Cardiac septum (tissue), 1 donor: ENCODE results near the gene RTP1. TPM values are rescaled to one million over a fixed set of nuclear protein-coding genes. Genes with fewer than 3 reads are reported as not detected.
A peak's percentile ranks its signal among the peaks of the same experiment; 100 is the strongest.
"Not testable (repeated sequence)": the region's sequence is repeated elsewhere in the genome, so short reads cannot be mapped to it uniquely, and the experiment has no call there.

ENCODE experiments used
- DNase-seq: peaks from one replicate; pipeline ENCODE4 v3.0.0-alpha.2; 2020; ENCODE audit warnings: low spot score
- intact Hi-C: fragments of 100-400 bp; cut with DNase I; formaldehyde crosslinking; loops from one replicate; pipeline ENCODE4 v1.14.0; 2022
- long read RNA-seq: library from polyadenylated mRNA; unstranded; transcript quantifications from one replicate; pipeline ENCODE4 v2.0.0, GENCODE V29; 2021
- total RNA-seq: library from RNA; stranded (reverse); fragmentation: NEBNext Ultra II Directional; extraction: Animal tissue kit (Norgen Biotek cat#: 25700); gene quantifications from one replicate; pipeline ENCODE4 v1.2.1, GENCODE V29; 2021
- donor health status: DM: no; HTN: no; CAD: no.

The RTP1 gene
- total RNA-seq, result not detected
- long read RNA-seq, partial matches to known transcripts, result 0 of 1 reads
- long read RNA-seq, other reads (novel, unspliced or antisense), result 1 of 1 reads

GRCh38 chr3:187197335-187197649 is at the start of gene RTP1:
TSS of gene RTP1 (plus strand) at chr3:187197486. CDS start at chr3:187197516, 30 bp downstream.
- intact Hi-C loops, result no loop called here
- DNase-seq, result no peak

GRCh38 chr3:187150186-187150585 is 47.1 kb upstream of the RTP1 start:
- intact Hi-C loops, result no loop called here
- no peak for DNase-seq

GRCh38 chr3:187150599-187150998 is 46.7 kb upstream of the RTP1 start:
- DNase-seq, result no peak
- intact Hi-C loops, result no loop called here

DNA sequence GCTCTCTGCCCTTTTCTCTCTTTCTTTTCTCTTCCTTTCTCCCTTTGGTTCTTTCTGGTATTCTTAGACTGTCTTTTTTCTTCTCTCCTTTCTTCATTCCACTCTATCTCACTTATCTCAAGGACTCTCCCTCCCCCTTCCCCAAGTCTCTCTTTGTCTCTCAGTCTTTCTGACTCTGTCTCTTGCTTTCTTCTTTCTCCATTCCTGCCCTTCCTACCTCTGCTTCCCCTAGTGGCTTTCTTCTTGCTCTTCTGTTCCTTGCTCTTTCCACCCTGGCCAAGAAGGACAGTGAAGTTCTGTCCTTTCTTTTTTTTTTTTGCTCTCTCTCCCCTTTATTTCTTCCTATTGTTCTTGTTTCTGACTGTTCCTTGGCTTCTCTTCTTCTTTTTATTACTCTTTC is 35.7 kb upstream of the RTP1 start:
- no peak for DNase-seq
- intact Hi-C loops, result no loop called here

DNA sequence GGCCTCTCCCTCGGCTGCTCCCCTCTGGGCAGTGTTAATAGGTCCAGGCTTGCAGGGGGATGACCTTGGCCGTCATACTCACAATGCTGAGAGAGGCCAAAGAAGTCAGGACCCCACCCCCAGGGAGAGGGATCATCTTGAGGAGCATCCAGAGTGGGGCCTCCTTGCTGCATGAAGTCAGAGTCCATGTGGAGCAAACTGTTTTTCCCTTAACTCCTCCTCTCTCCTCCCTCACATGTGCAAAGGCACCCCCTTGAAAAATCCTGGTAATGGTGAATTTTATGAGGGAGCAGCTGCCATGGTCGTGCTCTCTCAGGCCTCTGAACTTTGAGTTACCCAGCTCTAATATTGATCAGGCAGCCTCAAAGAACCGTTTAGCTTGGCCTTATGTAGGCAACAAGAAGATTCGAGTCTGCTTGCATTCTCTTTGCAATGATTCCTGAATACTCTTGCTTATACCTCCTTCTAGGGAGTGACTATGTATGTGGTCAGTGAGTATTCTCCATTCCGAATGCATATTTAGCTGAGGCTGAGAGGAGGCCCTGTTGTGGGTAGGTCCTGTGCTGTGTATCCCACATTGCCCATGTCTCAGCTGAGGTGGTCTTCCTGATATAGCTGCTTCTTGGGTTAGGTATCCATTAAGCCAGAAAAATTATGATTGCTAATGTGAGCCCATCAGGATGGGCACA is 34.9 kb upstream of the RTP1 start:
- no peak for DNase-seq
- intact Hi-C loops, result no loop called here

GRCh38 chr3:187165144-187165543 is 32.1 kb upstream of the RTP1 start:
- DNase-seq, result no peak
- intact Hi-C loops, result loop anchor here (2.0 to 5.0 kb wide), 3 partner anchors 58 to 316 kb away; partner anchors contain the start of gene ST6GAL1

- intact Hi-C loops, result loop anchor here (5.0 kb wide), 2 partner anchors 59 to 234 kb away; partner anchors contain the start of gene ST6GAL1
- DNase-seq, result no peak
Observed at GRCh38 chr3:187166750-187167149, 30.5 kb upstream of the RTP1 start.

DNA sequence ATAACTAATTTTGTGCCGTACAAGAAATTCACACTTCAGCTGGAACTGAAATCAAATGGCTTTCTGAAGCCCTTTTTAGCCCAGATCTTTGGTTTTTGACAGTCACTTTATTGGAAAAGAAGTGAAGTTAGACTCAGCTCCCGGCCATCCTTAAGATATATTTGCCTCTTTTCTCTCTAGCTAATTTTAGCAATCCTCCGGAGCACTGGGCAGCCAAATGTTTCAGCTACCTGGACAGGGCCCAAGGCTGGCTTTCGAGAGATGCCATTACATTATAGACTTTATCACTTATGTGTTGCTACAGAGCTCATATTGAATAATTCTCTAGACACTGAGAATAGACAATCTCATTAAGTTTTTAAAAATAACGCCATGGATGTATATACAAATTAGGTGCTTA is 29.5 kb upstream of the RTP1 start:
- DNase-seq, result no peak

DNA sequence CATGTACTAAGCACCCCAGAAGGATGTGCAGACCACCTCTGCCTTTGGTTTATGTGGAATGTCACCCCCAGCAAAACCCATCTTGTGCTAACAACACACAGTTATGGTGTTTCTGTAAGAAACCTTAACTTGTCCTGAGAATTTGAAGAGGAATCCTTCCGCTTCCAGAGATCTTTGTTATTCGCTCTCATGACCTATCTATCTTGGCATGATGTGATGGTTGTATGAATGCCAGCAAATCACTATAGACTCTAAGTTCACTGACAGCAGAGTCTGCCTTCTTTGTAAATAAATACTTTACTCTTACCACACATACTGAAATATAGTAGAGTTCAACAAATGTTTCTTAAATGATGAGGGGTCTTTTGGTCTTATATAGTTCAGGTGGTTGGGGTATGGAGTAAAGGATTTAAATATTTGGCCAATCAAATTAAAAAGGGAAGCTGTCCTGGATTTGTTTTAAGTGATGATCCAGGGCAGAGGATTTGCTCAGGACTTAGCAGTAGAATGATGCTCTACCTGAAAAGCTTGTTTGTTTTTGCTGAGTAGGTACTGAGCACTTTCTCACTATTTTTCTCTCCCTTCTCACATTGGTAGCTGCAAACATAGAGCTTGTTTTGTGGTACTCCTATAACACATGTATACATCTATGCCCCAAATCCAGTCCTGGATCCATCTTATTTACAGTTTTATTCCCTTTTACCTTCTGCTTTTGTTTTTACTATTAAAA is 27.9 kb upstream of the RTP1 start:
- DNase-seq, result no peak
- intact Hi-C loops, result loop anchor here (5.0 kb wide), 2 partner anchors 62 to 237 kb away; partner anchors contain the start of gene ST6GAL1

More for the DNA sequence above, 29.5 kb upstream of the RTP1 start:
- intact Hi-C loops, result loop anchor here (5.0 kb wide), 2 partner anchors 60 to 235 kb away; partner anchors contain the start of gene ST6GAL1

DNA sequence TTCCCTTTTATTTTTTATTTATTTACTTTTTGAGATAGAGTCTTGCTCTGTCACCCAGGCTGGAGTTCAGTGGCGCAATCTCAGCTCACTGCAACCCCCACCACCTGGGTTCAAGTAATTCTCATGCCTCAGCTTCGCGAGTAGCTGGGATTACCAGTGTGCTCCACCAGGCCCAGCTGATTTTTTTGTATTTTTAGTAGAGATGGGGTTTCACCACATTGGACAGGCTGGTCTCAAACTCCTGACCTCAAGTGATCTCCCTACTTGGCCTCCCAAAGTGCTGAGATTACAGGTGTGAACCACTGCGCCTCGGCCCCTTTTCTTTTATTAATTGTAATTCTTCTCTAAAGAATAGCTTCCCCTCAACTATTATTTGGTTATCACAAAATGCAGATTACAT is 26.4 kb upstream of the RTP1 start:
- DNase-seq, intact Hi-C loops: not testable (repeated sequence)

DNA sequence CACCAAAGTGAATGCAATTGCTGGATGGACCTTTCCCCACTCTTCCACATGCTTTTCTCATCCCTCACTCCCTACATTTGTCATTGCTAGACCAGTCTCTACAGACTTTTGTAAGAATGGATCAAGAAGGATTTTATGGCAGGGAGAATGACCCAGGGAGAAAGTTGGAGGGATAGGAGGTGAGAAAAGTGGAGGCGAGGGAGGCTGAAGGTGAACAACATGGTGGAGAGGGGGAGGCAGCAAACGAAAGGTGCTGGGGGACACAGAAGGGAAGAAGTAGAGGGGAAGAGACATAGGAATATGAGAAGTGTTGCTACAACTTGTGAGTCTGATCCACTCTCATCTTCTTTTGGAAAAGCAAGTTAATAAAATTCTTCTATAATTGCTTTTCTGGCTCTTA is 24.4 kb upstream of the RTP1 start:
- no peak for DNase-seq
- intact Hi-C loops, result no loop called here

- intact Hi-C loops, result no loop called here
Observed at GRCh38 chr3:187181454-187182170, 15.7 kb upstream of the RTP1 start.

DNA sequence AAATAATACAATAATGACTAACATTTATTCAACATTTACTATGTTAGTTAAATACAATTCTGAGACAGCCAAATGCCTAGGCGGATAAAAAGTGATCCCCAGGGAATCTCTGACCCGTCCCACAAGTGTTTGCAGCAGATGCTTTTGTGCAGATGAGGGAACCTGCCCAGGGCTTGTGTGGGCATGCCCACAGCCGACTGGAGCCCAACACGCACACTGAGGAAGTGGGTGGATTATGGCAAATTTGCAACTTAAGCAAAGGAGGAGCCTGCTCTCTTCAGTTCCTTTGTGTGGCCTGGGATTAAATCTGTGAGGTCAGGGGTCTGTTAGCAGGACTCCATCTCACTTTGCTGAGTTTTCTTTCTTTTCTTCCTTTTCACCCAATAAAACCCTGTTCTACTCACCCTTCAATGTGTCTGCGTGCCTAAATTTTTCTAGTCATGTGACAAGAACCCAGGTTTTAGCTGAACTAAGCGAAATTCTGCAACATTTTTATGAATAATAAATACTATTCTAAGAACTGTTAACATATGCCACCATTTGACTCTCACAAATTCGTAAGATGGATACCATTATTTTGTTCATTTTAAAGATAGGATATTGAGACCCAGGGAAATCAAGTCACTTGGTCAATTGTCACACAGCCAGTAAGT is 13.9 kb upstream of the RTP1 start:
- intact Hi-C loops, result no loop called here
- no peak for DNase-seq

More at GRCh38 chr3:187181454-187182170, 15.7 kb upstream of the RTP1 start:
- no peak for DNase-seq

- intact Hi-C loops, result no loop called here
- DNase-seq, result no peak
Observed at GRCh38 chr3:187183903-187184302, 13.4 kb upstream of the RTP1 start.

- DNase-seq, result no peak
- intact Hi-C loops, result loop anchor here (5.0 kb wide), 1 partner anchor 253 kb away; the partner anchor contains the start of gene ST6GAL1
Observed at GRCh38 chr3:187185759-187186158, 11.5 kb upstream of the RTP1 start.

GRCh38 chr3:187186375-187186774 is 10.9 kb upstream of the RTP1 start:
- DNase-seq, result no peak
- intact Hi-C loops, result loop anchor here (5.0 kb wide), 1 partner anchor 254 kb away; the partner anchor contains the start of gene ST6GAL1

DNA sequence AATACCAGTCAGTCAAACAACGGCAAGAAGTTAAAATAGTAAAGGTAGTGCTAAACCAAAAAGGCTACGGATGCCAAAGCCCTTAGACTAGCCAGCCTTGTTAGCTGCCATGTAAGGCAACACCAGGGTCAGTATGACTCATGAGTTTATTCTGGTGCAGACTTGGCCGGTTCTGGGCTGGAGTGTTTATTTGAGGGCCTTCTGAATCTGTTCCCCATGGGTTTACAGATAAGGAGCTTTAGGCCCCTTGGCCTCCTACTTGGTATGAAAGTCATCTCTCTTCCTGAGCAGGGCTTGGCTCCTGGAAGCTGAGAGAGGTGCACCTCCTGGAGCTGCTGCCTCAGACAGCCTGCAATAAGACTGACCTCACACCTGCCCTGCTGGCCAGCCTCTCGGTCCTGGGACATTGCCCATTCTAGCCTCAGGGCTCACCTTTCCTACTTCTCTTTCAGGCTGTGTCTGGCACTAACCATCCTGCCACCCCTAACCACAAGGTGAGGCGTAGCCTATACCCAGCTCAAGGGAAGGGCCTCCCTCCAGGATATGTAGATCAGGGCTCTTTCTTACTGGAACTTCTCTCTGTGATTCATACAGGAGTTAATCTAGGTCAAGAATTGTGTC is 10.4 kb upstream of the RTP1 start:
- intact Hi-C loops, result loop anchor here (5.0 kb wide), 1 partner anchor 255 kb away; the partner anchor contains the start of gene ST6GAL1

GRCh38 chr3:187188931-187189330 is 8.4 kb upstream of the RTP1 start:
- intact Hi-C loops, result loop anchor here (5.0 kb wide), 1 partner anchor 257 kb away; the partner anchor contains the start of gene ST6GAL1
- no peak for DNase-seq

More for the DNA sequence above, 10.4 kb upstream of the RTP1 start:
- peak; percentile 79 for DNase-seq

DNA sequence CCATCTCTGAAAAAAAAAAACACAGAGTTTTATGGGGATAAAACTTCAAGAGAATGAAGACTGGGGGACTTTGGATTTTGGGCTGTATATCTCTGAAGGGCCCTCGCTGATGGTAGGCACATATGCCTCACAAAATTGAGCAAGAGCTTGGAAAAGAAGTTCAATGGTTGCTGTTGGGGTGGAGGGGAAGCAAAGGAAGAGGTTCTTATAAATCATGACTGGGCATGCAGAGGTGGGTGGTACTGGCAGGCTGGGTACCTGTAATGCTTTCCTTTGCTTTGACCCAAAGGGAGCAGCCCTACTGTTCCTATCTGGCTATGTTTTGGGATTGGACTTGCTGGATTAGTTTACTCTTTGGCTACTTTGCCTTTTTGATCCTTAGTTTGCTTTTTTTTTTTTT is 6.0 kb upstream of the RTP1 start:
- intact Hi-C loops, result no loop called here

More for the DNA sequence above, 6.0 kb upstream of the RTP1 start:
- no peak for DNase-seq
